Measurements from ENCODE around the gene PLCZ1.
A peak's percentile ranks its signal among the peaks of the same experiment; 100 is the strongest.
"Not testable (repeated sequence)": the region's sequence is repeated elsewhere in the genome, so short reads cannot be mapped to it uniquely, and the experiment has no call there.

Gene PLCZ1, protein sequence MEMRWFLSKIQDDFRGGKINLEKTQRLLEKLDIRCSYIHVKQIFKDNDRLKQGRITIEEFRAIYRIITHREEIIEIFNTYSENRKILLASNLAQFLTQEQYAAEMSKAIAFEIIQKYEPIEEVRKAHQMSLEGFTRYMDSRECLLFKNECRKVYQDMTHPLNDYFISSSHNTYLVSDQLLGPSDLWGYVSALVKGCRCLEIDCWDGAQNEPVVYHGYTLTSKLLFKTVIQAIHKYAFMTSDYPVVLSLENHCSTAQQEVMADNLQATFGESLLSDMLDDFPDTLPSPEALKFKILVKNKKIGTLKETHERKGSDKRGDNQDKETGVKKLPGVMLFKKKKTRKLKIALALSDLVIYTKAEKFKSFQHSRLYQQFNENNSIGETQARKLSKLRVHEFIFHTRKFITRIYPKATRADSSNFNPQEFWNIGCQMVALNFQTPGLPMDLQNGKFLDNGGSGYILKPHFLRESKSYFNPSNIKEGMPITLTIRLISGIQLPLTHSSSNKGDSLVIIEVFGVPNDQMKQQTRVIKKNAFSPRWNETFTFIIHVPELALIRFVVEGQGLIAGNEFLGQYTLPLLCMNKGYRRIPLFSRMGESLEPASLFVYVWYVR

GRCh38 chr12:18737819-18738218, at the start of gene PLCZ1, which contains the start of gene CAPZA3:
Gene PLCZ1, minus strand, starts transcription at chr12:18738012. Its CDS starts 641 bp downstream, at chr12:18737371.
Gene CAPZA3, plus strand, starts transcription at chr12:18738119. Its CDS starts 150 bp downstream, at chr12:18738269.
- DNase-seq (ENCODE audit: low read depth): no peak
- no peak for TF ChIP-seq CTCF (conservative IDR thresholded peaks at IDR 0.05; ENCODE audit: low read depth, low read length)

DNA sequence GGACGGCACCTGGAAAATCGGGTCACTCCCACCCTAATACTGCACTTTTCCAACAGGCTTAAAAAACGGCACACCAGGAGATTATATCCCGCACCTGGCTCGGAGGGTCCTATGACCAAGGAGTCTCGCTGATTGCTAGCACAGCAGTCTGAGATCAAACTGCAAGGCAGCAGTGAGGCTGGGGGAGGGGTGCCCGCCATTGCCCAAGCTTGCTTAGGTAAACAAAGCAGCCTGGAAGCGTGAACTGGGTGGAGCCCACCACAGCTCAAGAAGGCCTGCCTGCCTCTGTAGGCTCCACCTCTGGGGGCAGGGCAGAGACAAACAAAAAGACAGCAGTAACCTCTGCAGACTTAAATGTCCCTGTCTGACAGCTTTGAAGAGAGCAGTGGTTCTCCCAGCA, 47.7 kb upstream of the PLCZ1 start:
- H3K4me3 ChIP-seq (ENCODE audit: low read depth, low read length); DNase-seq (ENCODE audit: low read depth): not testable (repeated sequence)

More at GRCh38 chr12:18737819-18738218, at the start of gene PLCZ1, which contains the start of gene CAPZA3:
- no peak within 1 kb of the TSS for H3K4me3 ChIP-seq (ENCODE audit: low read depth, low read length)

GRCh38 chr12:18782827-18783226, 45.0 kb upstream of the PLCZ1 start:
- no peak overlapping the region for H3K4me3 ChIP-seq (ENCODE audit: low read depth, low read length)
- DNase-seq (ENCODE audit: low read depth): peak; percentile 27
- no peak for TF ChIP-seq CTCF (conservative IDR thresholded peaks at IDR 0.05; ENCODE audit: low read depth, low read length)

- H3K4me3 ChIP-seq (ENCODE audit: low read depth, low read length); DNase-seq (ENCODE audit: low read depth): not testable (repeated sequence)
These were observed 28.7 kb upstream of the PLCZ1 start for GRCh38 chr12:18766479-18766878.

- DNase-seq (ENCODE audit: low read depth): no peak
- no peak overlapping the region for H3K4me3 ChIP-seq (ENCODE audit: low read depth, low read length)
- no peak for TF ChIP-seq CTCF (conservative IDR thresholded peaks at IDR 0.05; ENCODE audit: low read depth, low read length)
These were observed 17.5 kb upstream of the PLCZ1 start for GRCh38 chr12:18755341-18755740.

DNA sequence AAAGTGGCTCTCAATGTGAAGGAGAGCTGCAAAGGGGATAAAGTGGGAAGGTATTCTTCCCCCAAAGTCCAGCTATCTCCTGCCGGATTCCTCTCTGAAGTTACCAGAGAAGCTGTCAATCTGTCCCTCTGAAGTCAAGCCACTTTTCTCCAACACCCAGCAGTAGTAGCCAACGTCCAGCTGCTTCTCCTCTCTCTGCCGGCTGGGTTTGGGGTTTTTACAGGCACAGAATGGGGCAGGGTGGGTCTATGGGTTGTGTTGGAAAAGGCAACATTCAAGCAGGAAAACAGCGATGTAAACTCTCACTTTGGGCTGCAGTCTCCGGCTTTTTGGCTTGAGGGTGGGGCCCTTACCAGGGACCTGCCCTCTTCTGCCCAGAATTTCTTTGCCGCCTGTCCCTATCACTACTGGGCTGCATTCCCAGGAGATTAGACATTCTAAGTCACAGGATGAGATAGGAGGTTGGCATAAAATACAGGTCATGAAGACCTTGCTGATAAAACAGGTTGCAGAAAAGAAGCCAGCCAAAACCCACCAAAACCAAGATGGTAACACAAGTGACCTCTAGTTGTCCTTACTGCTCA, 16.4 kb upstream of the PLCZ1 start:
- DNase-seq (ENCODE audit: low read depth): no peak
- no peak overlapping the region for H3K4me3 ChIP-seq (ENCODE audit: low read depth, low read length)
- TF ChIP-seq CTCF (conservative IDR thresholded peaks at IDR 0.05; ENCODE audit: low read depth, low read length): no peak

GRCh38 chr12:18753481-18754123, 15.8 kb upstream of the PLCZ1 start:
- H3K4me3 ChIP-seq (ENCODE audit: low read depth, low read length): no peak overlapping the region
- DNase-seq (ENCODE audit: low read depth): peak; percentile 37
- no peak for TF ChIP-seq CTCF (conservative IDR thresholded peaks at IDR 0.05; ENCODE audit: low read depth, low read length)
